B cell (primary cell): ENCODE results near the gene BMERB1.

Experiments used
- CTCF ChIP-seq: fragments of 200-600 bp; IDR thresholded peaks from one replicate; pipeline ENCODE4 v1.8.0; 2022; ENCODE audit warnings: antibody characterized with exemption, mild to moderate bottlenecking
- EZH2 ChIP-seq: IDR thresholded peaks from 2 replicates; pipeline ENCODE4 v1.6.1; 2012; ENCODE audit warnings: borderline replicate concordance, low read depth, mild to moderate bottlenecking, moderate library complexity, low read length; ENCODE audit not compliant: insufficient read depth, poor library complexity, severe bottlenecking

- TF ChIP-seq CTCF (no peak), EZH2 (no peak)
Observed at GRCh38 chr16:15597135-15597534, 162.7 kb downstream of the BMERB1 start.
